Jurkat, Clone E6-1 (cell line): Measurements from ENCODE around the gene RINL. TPM values are rescaled to one million over a fixed set of nuclear protein-coding genes. Genes with fewer than 3 reads are reported as not detected.

ENCODE experiments used
- DNase-seq: peaks from one replicate; pipeline ENCODE4 v3.0.0-alpha.2; 2011; ENCODE audit warnings: low read depth, low spot score
- H3K4me3 ChIP-seq: 2 replicates; pipeline ENCODE4 v1.5.1; 2011; ENCODE audit warnings: mild to moderate bottlenecking, low read length, control low read depth, moderate library complexity
- polyA plus RNA-seq: library from polyadenylated mRNA; unstranded; fragments of >200 nt; gene quantifications from one replicate; pipeline ENCODE4 v1.2.1, GENCODE V29; 2012; ENCODE audit warnings: missing spikeins; ENCODE audit not compliant: insufficient read length, insufficient read depth

The RINL gene
- 19.9 TPM for polyA plus RNA-seq

GRCh38 chr19:38877781-38878574 lies at the start of gene RINL:
TSS of gene RINL (minus strand) at chr19:38878275. CDS start at chr19:38876742, 1,533 bp downstream.
- peak; percentile 69 for DNase-seq
- H3K4me3 ChIP-seq: peak within 1 kb of the TSS; percentile 57

GRCh38 chr19:38924388-38924787 lies 46.3 kb upstream of the RINL start:
- DNase-seq: no peak

GRCh38 chr19:38922482-38922881 lies 44.4 kb upstream of the RINL start:
- H3K4me3 ChIP-seq: no peak overlapping the region
- DNase-seq: no peak

More at GRCh38 chr19:38924388-38924787, 46.3 kb upstream of the RINL start:
- H3K4me3 ChIP-seq: no peak overlapping the region

GRCh38 chr19:38921420-38922274 lies 43.6 kb upstream of the RINL start:
- no peak for DNase-seq
- no peak overlapping the region for H3K4me3 ChIP-seq

- H3K4me3 ChIP-seq: no peak overlapping the region
- DNase-seq: no peak
Observed at GRCh38 chr19:38920602-38921419, 42.7 kb upstream of the RINL start.

GRCh38 chr19:38919837-38920601 lies 41.9 kb upstream of the RINL start:
- H3K4me3 ChIP-seq: no peak overlapping the region
- no peak for DNase-seq

GRCh38 chr19:38918526-38918925 lies 40.5 kb upstream of the RINL start:
- no peak overlapping the region for H3K4me3 ChIP-seq
- DNase-seq: no peak

GRCh38 chr19:38917921-38918491 lies 39.9 kb upstream of the RINL start:
- DNase-seq: no peak
- H3K4me3 ChIP-seq: no peak overlapping the region

GRCh38 chr19:38917516-38917915 lies 39.4 kb upstream of the RINL start:
- DNase-seq: no peak
- no peak overlapping the region for H3K4me3 ChIP-seq

GRCh38 chr19:38915329-38916321 lies 37.5 kb upstream of the RINL start:
- DNase-seq: no peak
- no peak overlapping the region for H3K4me3 ChIP-seq

GRCh38 chr19:38913958-38914357 lies 35.9 kb upstream of the RINL start:
- H3K4me3 ChIP-seq: no peak overlapping the region
- no peak for DNase-seq

- no peak overlapping the region for H3K4me3 ChIP-seq
- DNase-seq: no peak
Observed at GRCh38 chr19:38912600-38913514, 34.8 kb upstream of the RINL start.

- DNase-seq: no peak
- no peak overlapping the region for H3K4me3 ChIP-seq
Observed at GRCh38 chr19:38911388-38912001, 33.4 kb upstream of the RINL start.

GRCh38 chr19:38910488-38910887 lies 32.4 kb upstream of the RINL start:
- DNase-seq: no peak
- H3K4me3 ChIP-seq: no peak overlapping the region

GRCh38 chr19:38908911-38909310 lies 30.8 kb upstream of the RINL start:
- no peak for DNase-seq
- H3K4me3 ChIP-seq: no peak overlapping the region

GRCh38 chr19:38907670-38908069 lies 29.6 kb upstream of the RINL start:
- no peak for DNase-seq
- H3K4me3 ChIP-seq: no peak overlapping the region
